OCI-LY1 (cell line): ENCODE data around the gene TMEM72.

Experiments used
- CTCF ChIP-seq: fragments of 200-600 bp; sonication (generic), shearing (Covaris generic); IDR thresholded peaks from 2 replicates; pipeline ENCODE4 v1.5.1; 2017; ENCODE audit warnings: mild to moderate bottlenecking, antibody characterized with exemption, low read length, moderate library complexity, mixed read lengths
- EZH2 ChIP-seq: fragments of 200-600 bp; sonication (generic), shearing (Covaris generic); IDR thresholded peaks from 2 replicates; pipeline ENCODE4 v1.8.0; 2017; ENCODE audit warnings: borderline replicate concordance, mixed run types, mild to moderate bottlenecking, antibody characterized with exemption, low read length, moderate library complexity, mixed read lengths

- TF ChIP-seq EZH2 (no peak), CTCF (no peak)
These were observed 38.1 kb downstream of the TMEM72 start for GRCh38 chr10:44949127-44949802.
